ENCODE results near the gene STIM1.
"Not testable (repeated sequence)": the region's sequence is repeated elsewhere in the genome, so short reads cannot be mapped to it uniquely, and the experiment has no call there.

The STIM1 gene

DNA sequence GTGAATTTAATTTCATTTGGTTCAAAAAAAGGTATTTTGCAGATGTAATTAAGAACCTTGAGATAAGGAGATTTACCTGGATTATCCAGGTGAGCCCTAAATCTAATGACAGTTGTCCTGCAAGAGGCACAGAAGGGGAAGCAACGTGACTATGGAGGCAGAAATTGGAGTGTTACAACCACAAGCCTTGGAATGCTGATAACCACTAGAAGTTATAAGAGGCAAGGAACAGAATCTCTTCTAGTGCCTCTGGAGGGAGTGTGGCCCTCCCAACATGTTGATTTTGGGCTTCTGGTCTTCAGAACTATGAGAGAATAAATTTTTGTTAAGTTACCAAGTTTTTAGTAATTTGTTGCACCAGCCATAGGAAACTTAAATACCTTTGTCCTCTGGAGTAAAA lies 271.9 kb downstream of the STIM1 start:
- DNase-seq (ENCODE audit: extremely low read depth, low read depth): no peak
- TF ChIP-seq CTCF (IDR thresholded peaks at IDR 0.05; ENCODE audit: low read depth, low read length, missing control alignments): no peak
- no peak overlapping the region for H3K4me3 ChIP-seq (replicated peaks; ENCODE audit: low read depth, low read length)

DNA sequence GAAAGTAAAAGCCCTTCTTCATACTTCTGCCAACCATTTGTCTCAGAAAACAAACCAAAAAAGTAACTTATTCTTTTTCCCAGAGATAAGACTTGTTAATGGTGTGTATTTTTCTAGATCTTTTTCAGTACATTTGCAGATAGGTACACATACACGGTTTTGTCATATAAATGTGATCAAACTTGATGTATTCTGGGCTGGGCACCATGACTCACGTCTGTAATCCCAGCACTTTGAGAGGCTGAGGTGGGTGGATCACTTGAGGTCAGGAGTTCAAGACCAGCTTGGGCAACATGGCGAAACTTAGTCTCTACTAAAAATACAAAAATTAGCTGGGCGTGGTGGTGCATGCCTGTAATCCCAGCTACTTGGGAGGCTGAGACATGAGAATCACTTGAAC lies 274.8 kb downstream of the STIM1 start:
- H3K4me3 ChIP-seq (replicated peaks; ENCODE audit: low read depth, low read length); DNase-seq (ENCODE audit: extremely low read depth, low read depth): not testable (repeated sequence)

DNA sequence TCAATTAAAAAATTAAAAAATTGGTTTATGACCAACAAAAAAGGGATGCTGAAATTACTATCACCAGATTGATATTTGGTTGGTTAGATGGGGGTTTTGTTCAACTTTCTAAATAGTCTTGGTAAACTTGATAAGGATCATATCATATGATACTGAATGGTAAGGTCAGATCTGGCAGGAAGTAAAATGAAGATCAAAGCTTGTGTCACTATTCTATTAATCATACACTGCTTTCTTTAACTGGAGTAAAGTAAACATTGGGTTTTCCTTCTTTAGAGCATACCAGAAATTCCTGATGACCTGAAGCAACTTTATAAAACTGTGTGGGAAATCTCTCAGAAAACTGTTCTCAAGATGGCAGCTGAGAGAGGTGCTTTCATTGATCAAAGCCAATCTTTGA lies 279.3 kb downstream of the STIM1 start:
- H3K4me3 ChIP-seq (replicated peaks; ENCODE audit: low read depth, low read length): no peak overlapping the region
- DNase-seq (ENCODE audit: extremely low read depth, low read depth): no peak
- TF ChIP-seq CTCF (IDR thresholded peaks at IDR 0.05; ENCODE audit: low read depth, low read length, missing control alignments): no peak

DNA sequence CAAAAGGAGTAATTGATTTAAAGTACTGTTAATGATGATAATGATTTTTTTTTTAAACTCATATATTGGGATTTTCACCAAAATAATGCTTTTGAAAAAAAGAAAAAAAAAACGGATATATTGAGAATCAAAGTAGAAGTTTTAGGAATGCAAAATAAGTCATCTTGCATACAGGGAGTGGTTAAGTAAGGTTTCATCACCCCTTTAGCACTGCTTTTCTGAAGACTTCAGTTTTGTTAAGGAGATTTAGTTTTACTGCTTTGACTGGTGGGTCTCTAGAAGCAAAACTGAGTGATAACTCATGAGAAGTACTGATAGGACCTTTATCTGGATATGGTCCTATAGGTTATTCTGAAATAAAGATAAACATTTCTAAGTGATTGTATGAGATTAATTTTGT lies 283.0 kb downstream of the STIM1 start:
- DNase-seq (ENCODE audit: extremely low read depth, low read depth): no peak
- TF ChIP-seq CTCF (IDR thresholded peaks at IDR 0.05; ENCODE audit: low read depth, low read length, missing control alignments): no peak
- no peak overlapping the region for H3K4me3 ChIP-seq (replicated peaks; ENCODE audit: low read depth, low read length)

DNA sequence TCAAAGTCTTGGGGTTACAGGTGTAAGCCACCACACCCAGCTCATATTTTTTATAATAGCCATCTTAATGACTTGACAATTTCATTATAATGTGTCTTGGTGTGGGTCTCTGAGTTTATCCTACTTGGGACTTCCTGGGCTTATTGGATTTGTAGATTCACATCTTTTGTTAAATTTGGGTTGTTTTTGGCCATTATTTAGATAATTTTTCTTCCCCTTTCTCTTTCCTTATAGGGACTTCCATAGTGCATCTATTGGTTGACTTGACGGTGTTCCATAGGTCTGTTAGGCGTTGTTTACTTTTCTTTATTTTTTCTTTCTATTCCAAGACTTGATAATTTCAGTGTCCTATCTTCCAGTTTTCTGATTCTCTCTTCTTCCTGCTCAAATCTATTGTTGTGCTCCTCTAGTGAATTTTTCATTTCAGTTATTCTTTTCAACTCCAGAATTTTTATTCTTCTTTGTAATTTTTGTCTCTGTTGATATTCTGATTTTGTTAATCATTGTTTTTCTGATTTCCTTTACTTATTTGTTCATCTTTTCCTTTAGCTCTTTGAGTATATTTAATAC lies 284.7 kb downstream of the STIM1 start:
- DNase-seq (ENCODE audit: extremely low read depth, low read depth): no peak
- TF ChIP-seq CTCF (IDR thresholded peaks at IDR 0.05; ENCODE audit: low read depth, low read length, missing control alignments): no peak
- no peak overlapping the region for H3K4me3 ChIP-seq (replicated peaks; ENCODE audit: low read depth, low read length)
